GM21619 (cell line): ENCODE results near the gene NAA20.

Source experiments
- ATAC-seq: cut with Tn5 transposase; IDR thresholded peaks from one replicate; pipeline ENCODE4 v1.9.1; 2021; ENCODE audit not compliant: unreplicated experiment

The NAA20 gene, protein sequence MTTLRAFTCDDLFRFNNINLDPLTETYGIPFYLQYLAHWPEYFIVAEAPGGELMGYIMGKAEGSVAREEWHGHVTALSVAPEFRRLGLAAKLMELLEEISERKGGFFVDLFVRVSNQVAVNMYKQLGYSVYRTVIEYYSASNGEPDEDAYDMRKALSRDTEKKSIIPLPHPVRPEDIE

GRCh38 chr20:20017001-20017843 lies at the start of gene NAA20:
Gene NAA20 (plus strand): TSS chr20:20017362. CDS start chr20:20017397, 35 bp downstream.
- peak; percentile 99 for ATAC-seq

GRCh38 chr20:19967445-19967844 lies 49.7 kb upstream of the NAA20 start:
- no peak for ATAC-seq

GRCh38 chr20:19968028-19968427 lies 49.1 kb upstream of the NAA20 start:
- no peak for ATAC-seq

GRCh38 chr20:19968466-19969073 lies 48.6 kb upstream of the NAA20 start:
- ATAC-seq, result no peak

DNA sequence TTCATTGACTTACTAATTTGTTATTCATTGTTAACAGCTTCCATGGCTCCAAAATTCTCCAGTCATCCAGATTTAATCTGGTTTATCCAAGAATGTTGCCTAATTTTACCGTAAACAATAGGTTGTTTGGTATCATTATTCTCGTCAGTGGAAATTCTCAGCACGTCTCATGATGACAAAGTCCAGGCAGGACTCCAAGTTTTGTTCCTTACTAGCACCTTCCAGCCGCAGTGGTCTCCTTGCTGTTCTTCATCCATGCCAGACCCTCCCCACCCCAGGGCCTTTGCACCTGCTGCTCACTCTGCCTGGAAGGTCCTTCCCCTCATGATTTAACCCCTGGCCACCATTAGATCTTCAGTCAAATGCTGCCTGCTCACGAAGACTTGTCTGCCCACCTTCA lies 48.1 kb upstream of the NAA20 start:
- no peak for ATAC-seq

DNA sequence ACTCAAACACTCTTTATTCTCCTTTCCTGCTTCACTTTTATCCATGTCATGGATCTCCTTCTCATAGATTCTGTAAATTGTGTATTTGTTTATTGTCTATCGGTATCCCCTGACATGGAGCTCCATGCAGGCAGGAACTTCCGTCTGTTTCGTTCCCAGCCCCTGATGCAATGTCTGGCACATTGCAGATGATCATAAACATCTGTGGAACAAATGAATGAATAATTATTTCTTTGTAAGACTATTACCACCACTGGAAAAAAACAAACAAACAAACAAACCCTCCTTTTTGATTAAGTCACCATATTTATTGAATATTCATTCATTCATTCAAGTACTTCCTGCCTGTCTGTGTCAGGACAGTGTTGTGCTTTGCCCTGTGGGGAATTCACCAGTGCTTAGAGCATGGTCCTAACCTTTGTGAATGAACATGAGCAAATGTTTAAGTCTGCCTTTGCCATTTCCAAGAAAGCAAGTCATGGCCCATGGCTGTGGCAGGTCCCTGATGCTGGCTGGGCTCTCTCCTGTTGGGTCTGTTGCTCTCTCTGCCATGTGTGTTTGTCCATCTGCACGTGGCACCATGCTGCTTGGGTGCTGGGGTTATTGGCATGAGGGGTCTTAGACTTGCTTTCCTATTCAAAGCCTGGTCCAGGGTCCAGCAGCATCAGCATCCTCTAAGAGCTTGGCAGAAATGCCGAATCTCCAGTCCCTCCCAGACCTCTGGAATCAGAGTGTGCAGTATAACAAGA lies 47.5 kb upstream of the NAA20 start:
- ATAC-seq, result no peak

- ATAC-seq, result no peak
Observed at GRCh38 chr20:19970256-19970765, 46.9 kb upstream of the NAA20 start.

GRCh38 chr20:19971116-19971515 lies 46.0 kb upstream of the NAA20 start:
- no peak for ATAC-seq

- ATAC-seq, result no peak
Observed at GRCh38 chr20:19973961-19974629, 43.1 kb upstream of the NAA20 start.

GRCh38 chr20:19974630-19975435 lies 42.3 kb upstream of the NAA20 start:
- no peak for ATAC-seq

DNA sequence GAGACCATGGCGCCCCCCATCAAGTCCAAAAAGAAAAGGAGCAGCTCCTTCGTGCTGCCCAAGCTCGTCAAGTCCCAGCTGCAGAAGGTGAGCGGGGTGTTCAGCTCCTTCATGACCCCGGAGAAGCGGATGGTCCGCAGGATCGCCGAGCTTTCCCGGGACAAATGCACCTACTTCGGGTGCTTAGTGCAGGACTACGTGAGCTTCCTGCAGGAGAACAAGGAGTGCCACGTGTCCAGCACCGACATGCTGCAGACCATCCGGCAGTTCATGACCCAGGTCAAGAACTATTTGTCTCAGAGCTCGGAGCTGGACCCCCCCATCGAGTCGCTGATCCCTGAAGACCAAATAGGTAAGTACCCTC lies 41.7 kb upstream of the NAA20 start:
- no peak for ATAC-seq

- no peak for ATAC-seq
Observed at GRCh38 chr20:19975901-19976300, 41.3 kb upstream of the NAA20 start.

DNA sequence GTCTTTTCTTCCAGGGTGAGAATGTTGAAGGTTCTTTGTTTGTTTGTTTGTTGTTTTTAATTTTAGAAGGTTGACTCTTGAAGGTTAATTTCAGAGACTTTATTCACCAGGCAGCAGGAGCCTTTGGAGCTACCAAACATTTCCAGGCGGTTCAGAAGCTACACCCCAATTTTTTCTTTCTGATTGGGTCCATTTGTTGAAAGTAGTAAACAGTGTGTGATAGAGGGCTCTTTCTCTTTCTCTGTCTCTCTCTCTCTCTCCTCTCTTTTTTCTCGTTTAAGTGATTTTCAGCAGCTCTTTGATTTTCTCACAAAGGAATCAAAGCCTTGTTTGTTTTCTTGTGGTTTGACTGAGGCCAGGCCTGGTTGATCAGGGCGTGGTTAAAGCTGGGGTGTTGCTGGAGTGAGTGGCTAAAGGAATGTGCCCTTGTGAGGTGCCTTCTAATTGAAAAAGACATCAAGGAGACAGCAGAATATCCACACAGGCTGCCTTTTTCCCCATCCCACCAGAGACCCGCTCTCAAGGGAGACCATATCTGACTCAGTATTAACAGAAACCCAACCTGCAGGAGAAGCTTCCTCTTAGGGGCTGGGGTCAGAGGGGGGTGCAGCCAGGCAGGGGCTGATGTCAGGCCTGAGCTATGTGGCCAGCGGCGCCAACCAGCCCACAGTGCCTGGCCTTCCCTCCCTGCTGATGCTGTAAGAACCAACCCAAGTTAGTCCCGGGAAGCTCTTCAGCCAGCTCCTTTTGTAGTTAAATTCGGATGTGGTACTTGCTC lies 40.4 kb upstream of the NAA20 start:
- no peak for ATAC-seq

- no peak for ATAC-seq
Observed at GRCh38 chr20:19977373-19977770, 39.8 kb upstream of the NAA20 start.

DNA sequence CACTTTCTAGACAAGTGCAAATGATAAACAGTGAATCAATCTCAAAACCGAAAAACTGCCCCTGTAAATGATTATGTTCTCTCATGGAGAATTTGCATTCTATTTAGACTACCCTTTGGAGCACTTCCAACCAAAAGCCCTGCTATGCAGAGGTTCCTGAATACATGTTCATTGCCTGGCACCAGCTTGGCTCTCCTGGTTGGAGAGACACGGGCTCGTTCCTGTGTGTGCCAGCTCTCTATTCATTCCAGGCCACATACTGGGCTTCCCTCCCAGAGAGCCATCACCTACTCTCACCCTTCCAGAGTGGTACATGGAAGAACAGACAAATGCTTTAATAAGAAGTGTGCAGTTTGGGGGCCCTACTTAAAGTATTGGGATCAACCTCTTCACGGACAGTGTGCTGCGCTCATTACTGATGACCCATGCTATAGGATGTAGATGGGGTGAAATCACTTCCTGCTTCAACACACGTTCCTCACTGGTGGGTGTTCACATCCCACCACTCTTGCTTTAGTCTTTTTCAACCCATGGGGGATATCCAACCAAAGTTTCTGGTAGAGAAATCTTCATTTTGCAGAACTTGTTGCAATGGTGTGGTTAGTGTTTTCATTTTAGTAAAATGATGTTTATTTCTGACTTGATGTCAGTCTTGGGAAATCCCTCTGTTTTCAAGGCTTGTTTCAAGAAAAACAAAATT lies 38.5 kb upstream of the NAA20 start:
- ATAC-seq, result no peak

DNA sequence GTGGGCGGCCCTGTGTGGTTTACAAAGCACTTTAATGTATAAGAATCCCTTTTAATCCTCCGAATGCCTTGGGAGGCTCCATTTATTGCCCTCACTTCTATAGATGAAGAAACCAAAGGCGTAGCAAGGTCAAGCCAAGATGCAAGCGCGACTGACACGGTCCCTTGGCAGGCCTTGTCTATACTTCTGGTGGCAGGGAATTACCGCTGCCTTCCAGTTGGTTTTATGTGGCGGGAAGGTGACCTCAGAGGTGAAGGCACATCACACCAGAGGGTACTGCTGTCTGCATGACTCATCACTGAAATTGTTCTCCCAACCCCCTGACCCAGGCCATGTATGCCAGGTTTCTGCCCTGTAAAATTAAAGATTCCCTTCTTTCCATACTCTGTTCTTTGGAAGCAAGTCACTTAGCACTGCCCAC lies 36.1 kb upstream of the NAA20 start:
- ATAC-seq, result no peak

- no peak for ATAC-seq
Observed at GRCh38 chr20:19986419-19986818, 30.7 kb upstream of the NAA20 start.

DNA sequence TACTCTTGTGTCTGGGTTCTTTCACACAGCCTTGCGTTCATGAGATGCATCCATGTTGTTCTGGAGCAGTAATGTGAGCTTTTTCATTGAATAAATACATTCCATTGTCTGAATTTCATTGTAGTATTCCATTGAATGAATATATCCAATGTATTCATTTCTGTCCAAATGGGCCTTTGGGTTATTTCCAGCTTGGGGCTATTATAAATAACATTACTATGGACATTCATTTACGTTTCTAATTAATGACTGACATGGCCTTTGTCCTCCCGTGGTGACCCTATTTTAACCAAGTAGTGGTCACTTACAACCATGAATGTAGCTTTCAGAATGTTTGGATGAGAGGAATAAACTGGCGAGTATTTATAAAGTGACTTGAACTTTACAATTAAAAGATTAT lies 30.1 kb upstream of the NAA20 start:
- ATAC-seq, result no peak

- no peak for ATAC-seq
Observed at GRCh38 chr20:19990850-19991249, 26.3 kb upstream of the NAA20 start.
